Right lobe of liver (tissue), 4 donors: ENCODE measurements around the gene PSMD6.

ENCODE experiments used
- CTCF ChIP-seq, 4 donors: fragments of 200-600 bp in 3 of 4; fragments of 450-650 bp in 1 of 4; IDR thresholded peaks; one replicate each; pipeline versions ENCODE4 v1.5.1 to v1.8.0; 2016 to 2022; ENCODE audit warnings: antibody characterized with exemption in 4 of 4, mild to moderate bottlenecking in 2 of 4
- POLR2A ChIP-seq: fragments of 450-650 bp; IDR thresholded peaks from one replicate; pipeline ENCODE4 v1.6.1; 2017; ENCODE audit warnings: antibody characterized with exemption, mild to moderate bottlenecking
- donor health status: DM: no; HTN: no; CAD: no.
- donor health status: DM: no; HTN: no; CAD: no.
- donor health status: DM: no; HTN: yes; CAD: no.

GRCh38 chr3:64016941-64017620 is 6.2 kb downstream of the PSMD6 start:
- TF ChIP-seq CTCF (IDR thresholded peaks at IDR 0.05) (no peak), POLR2A (no peak)
